PC-9 (cell line): ENCODE measurements around the gene CNOT1. TPM values are rescaled to one million over a fixed set of nuclear protein-coding genes. Genes with fewer than 3 reads are reported as not detected.
A peak's percentile ranks its signal among the peaks of the same experiment; 100 is the strongest.

Experiments
- BruUV-seq: library from RNA; stranded (reverse); fragments of 400-500 nt; replicated peaks from 2 replicates; lab custom pipeline; 2021; lab: Mats Ljungman, UMichigan
- CTCF ChIA-PET: fragments of 300-600 bp; sonication (Branson Sonifier 250); formaldehyde crosslinking; loops from one replicate; lab custom pipeline; 2022; ENCODE audit warnings: antibody characterized with exemption; lab: Charles Lee
- POLR2A ChIA-PET: fragments of 300-600 bp; sonication (Branson Sonifier 250); formaldehyde crosslinking; loops from one replicate; lab custom pipeline; 2022; ENCODE audit warnings: antibody characterized with exemption; ENCODE audit not compliant: unreplicated experiment; lab: Charles Lee
- DNase-seq, 2 experiments: peaks; one replicate each; pipeline versions ENCODE4 v3.0.0 to v3.0.0-alpha.2; 2015 to 2022; ENCODE audit warnings: mixed read lengths in 1 of 2
- H2AFZ ChIP-seq: fragments of 200-600 bp; sonication (generic); 2 replicates; pipeline ENCODE4 v1.8.1; 2017; ENCODE audit warnings: antibody characterized with exemption
- H3F3A ChIP-seq: fragments of 200-600 bp; sonication (generic); 2 replicates; pipeline ENCODE4 v1.8.1; 2017; ENCODE audit warnings: antibody characterized with exemption, mild to moderate bottlenecking, low read depth; ENCODE audit not compliant: insufficient read depth
- H3K27ac ChIP-seq: fragments of 200-600 bp; sonication (generic); 2 replicates; pipeline ENCODE4 v1.6.1; 2016; ENCODE audit warnings: mixed run types
- H3K27me3 ChIP-seq: fragments of 200-600 bp; sonication (generic); 2 replicates; pipeline ENCODE4 v1.6.1; 2016; ENCODE audit warnings: low read depth, mixed run types; ENCODE audit not compliant: insufficient read depth
- H3K36me3 ChIP-seq: fragments of 200-600 bp; sonication (generic); 2 replicates; pipeline ENCODE4 v1.6.1; 2016; ENCODE audit warnings: low read depth, mixed run types
- H3K4me1 ChIP-seq: fragments of 200-600 bp; sonication (generic); replicated peaks from 2 replicates; pipeline ENCODE4 v1.6.1; 2016; ENCODE audit warnings: mixed run types; ENCODE audit not compliant: insufficient read depth
- H3K4me2 ChIP-seq: fragments of 200-600 bp; sonication (generic); 2 replicates; pipeline ENCODE4 v1.6.1; 2017; ENCODE audit warnings: mixed run types
- H3K4me3 ChIP-seq: fragments of 200-600 bp; sonication (generic); 2 replicates; pipeline ENCODE4 v1.6.1; 2016; ENCODE audit warnings: mixed run types
- H3K79me2 ChIP-seq: fragments of 200-600 bp; sonication (generic); 2 replicates; pipeline ENCODE4 v1.6.1; 2017; ENCODE audit warnings: low read depth, mixed run types
- H3K9me2 ChIP-seq: fragments of 200-600 bp; sonication (generic); 2 replicates; pipeline ENCODE4 v1.8.1; 2017; ENCODE audit warnings: mild to moderate bottlenecking; ENCODE audit not compliant: insufficient read depth
- H3K9me3 ChIP-seq: fragments of 200-600 bp; sonication (generic); 2 replicates; pipeline ENCODE4 v1.8.1; 2016; ENCODE audit warnings: low read depth; ENCODE audit not compliant: insufficient read depth
- H4K20me1 ChIP-seq: fragments of 200-600 bp; sonication (generic); 2 replicates; pipeline ENCODE4 v1.8.1; 2017; ENCODE audit not compliant: insufficient read depth
- EZH2 ChIP-seq: fragments of 200-600 bp; sonication (generic); IDR thresholded peaks from 2 replicates; pipeline ENCODE4 v1.8.0; 2017; ENCODE audit warnings: antibody characterized with exemption, low read depth
- intact Hi-C: fragments of 100-400 bp; cut with micrococcal nuclease; formaldehyde crosslinking; loops from one replicate; pipeline ENCODE4 v1.10.0; 2022; ENCODE audit not compliant: unreplicated experiment
- total RNA-seq: library from RNA; stranded (reverse); gene quantifications from 2 replicates; pipeline ENCODE4 v1.2.3, GENCODE V29; 2021
- TF ChIP-seq, protein P1 (sequence below): fragments of 200-600 bp; sonication (generic); conservative IDR thresholded peaks from 2 replicates; pipeline ENCODE4 v1.6.1; 2017; ENCODE audit warnings: mixed run types, antibody characterized with exemption, mild to moderate bottlenecking, moderate library complexity

The CNOT1 gene
- total RNA-seq, 1 experiment from 2014 or later, result 233 TPM

DNA sequence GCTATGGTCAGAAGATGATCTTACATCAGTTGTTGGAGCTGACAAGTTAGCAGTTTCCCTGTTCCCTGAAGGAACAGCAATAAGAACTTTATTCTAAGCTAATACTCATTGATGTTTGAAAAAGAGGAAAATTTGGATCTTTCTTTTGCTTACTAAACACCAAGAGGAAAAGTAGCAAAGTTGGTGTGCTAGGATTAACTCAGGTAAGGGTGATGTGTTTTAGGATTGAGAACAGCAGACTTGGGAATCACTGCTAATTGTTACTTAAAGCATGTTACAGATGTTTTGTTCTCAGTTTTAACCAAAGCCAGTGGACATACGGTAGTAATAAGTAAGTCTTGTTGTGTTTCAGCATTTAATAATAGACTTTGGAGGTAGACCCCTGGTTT lies 110.7 kb downstream of the CNOT1 start:
- H3K9me2 ChIP-seq, result no peaks in the 10 kb centered on the region
- CTCF ChIA-PET, result no interaction called here
- no peak for TF ChIP-seq EZH2
- TF ChIP-seq, protein P1, sequence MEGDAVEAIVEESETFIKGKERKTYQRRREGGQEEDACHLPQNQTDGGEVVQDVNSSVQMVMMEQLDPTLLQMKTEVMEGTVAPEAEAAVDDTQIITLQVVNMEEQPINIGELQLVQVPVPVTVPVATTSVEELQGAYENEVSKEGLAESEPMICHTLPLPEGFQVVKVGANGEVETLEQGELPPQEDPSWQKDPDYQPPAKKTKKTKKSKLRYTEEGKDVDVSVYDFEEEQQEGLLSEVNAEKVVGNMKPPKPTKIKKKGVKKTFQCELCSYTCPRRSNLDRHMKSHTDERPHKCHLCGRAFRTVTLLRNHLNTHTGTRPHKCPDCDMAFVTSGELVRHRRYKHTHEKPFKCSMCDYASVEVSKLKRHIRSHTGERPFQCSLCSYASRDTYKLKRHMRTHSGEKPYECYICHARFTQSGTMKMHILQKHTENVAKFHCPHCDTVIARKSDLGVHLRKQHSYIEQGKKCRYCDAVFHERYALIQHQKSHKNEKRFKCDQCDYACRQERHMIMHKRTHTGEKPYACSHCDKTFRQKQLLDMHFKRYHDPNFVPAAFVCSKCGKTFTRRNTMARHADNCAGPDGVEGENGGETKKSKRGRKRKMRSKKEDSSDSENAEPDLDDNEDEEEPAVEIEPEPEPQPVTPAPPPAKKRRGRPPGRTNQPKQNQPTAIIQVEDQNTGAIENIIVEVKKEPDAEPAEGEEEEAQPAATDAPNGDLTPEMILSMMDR, result no peak
- H3K79me2 ChIP-seq, result peaks cover 22% of the 10 kb centered on the region
- H3K4me2 ChIP-seq, result no peak overlapping the region
- H3F3A ChIP-seq, result peaks cover 79% of the 10 kb centered on the region; the same call in 1 of the 2 replicates
- H2AFZ ChIP-seq, result no peak overlapping the region
- intact Hi-C loops, result loop anchor here (5.0 to 10.0 kb wide), 3 partner anchors 33 to 494 kb away; partner anchors contain the start of gene MMP15
- H3K4me1 ChIP-seq, result peaks cover 18% of the 10 kb centered on the region
- peaks cover 55% of the 10 kb centered on the region for H3K36me3 ChIP-seq
- no peak overlapping the region for H3K27ac ChIP-seq
- no peaks in the 10 kb centered on the region for H3K9me3 ChIP-seq
- H3K27me3 ChIP-seq, result no peaks in the 10 kb centered on the region
- BruUV-seq, result no TSS peak
- H4K20me1 ChIP-seq, result peaks cover 58% of the 10 kb centered on the region
- DNase-seq, result no peak
- POLR2A ChIA-PET, result interaction anchor here (0.6 kb wide), 1 partner anchor 171 kb away, joined by 3 read pairs; no protein-coding TSS in a partner anchor
- no peak overlapping the region for H3K4me3 ChIP-seq

DNA sequence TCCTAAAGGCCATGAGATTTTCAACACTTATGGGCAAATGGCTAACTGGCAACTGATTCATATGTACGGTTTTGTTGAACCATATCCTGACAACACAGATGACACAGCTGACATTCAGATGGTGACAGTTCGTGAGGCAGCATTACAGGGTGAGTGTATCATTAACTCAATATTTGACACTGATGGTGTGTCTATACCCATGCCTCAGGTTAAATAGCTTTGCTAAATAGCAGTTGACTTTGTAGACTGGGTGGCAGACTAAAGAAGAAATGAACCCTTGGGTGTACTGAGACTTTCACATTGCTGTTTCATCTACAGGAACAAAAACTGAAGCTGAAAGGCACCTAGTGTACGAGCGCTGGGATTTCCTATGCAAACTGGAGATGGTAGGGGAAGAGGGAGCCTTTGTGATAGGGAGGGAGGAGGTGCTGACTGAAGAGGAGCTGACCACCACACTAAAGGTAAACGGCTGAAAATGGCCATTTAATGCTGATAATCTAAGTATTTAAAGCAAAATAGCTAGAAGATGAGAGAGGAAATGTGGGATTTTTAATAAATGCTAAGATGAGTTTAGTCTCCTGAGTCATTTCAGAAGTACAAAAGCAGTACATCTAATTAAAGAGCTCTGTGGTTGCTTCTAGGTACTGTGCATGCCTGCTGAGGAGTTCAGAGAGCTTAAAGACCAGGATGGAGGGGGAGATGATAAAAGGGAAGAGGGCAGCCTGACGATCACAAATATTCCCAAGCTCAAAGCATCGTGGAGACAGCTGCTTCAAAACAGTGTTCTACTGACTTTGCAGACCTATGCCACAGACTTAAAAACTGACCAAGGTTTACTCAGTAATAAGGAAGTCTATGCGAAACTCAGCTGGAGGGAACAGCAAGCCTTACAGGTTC lies 111.3 kb downstream of the CNOT1 start:
- ChIA-PET CTCF (no interaction called here), POLR2A (interaction anchor here (0.6 kb wide), 1 partner anchor 172 kb away, joined by 3 read pairs; no protein-coding TSS in a partner anchor)
- Histone ChIP-seq H3K27me3 (no peaks in the 10 kb centered on the region), H3K9me2 (no peaks in the 10 kb centered on the region), H3K27ac (no peak overlapping the region), H3K4me3 (no peak overlapping the region), H3F3A (peaks cover 76% of the 10 kb centered on the region; the same call in 1 of the 2 replicates), H3K9me3 (no peaks in the 10 kb centered on the region), H4K20me1 (peaks cover 58% of the 10 kb centered on the region), H3K79me2 (peaks cover 28% of the 10 kb centered on the region), H3K4me2 (no peak overlapping the region), H3K36me3 (peaks cover 50% of the 10 kb centered on the region), H2AFZ (no peak overlapping the region), H3K4me1 (peaks cover 20% of the 10 kb centered on the region)
- intact Hi-C loops, result loop anchor here (5.0 to 10.0 kb wide), 3 partner anchors 34 to 494 kb away; partner anchors contain the start of gene MMP15
- no peak for TF ChIP-seq EZH2
- TF ChIP-seq, protein P1, result no peak
- no TSS peak for BruUV-seq
- DNase-seq, result no peak

DNA sequence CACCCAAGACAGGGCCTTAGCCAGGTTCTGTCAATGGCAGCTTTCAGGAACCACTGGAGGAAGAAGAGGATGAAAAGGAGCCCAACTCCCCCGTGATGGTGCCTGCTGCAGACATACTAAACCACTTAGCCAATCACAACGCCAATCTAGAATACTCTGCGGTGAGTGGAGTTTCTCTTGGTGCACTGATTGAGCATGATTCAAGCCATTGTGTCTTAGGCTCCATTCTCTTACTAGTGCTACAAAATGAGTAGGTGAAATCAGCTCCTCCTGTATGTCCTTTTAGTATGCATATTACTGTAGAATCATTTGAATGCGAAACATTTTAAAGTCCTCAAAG lies 112.9 kb downstream of the CNOT1 start:
- Histone ChIP-seq H3K4me3 (peak overlapping the region; percentile 99; the same call in 1 of the 2 replicates), H3K79me2 (peaks cover 30% of the 10 kb centered on the region), H3F3A (peaks cover 63% of the 10 kb centered on the region; the same call in 1 of the 2 replicates), H3K9me2 (no peaks in the 10 kb centered on the region), H3K36me3 (peaks cover 37% of the 10 kb centered on the region), H3K9me3 (no peaks in the 10 kb centered on the region), H4K20me1 (peaks cover 52% of the 10 kb centered on the region), H3K4me2 (peak overlapping the region; percentile 88), H2AFZ (no peak overlapping the region), H3K27me3 (no peaks in the 10 kb centered on the region), H3K27ac (no peak overlapping the region), H3K4me1 (peaks cover 20% of the 10 kb centered on the region)
- no peak for TF ChIP-seq EZH2
- TF ChIP-seq, protein P1, result no peak
- no peak for DNase-seq
- intact Hi-C loops, result loop anchor here (5.0 to 10.0 kb wide), 3 partner anchors 36 to 492 kb away; partner anchors contain the start of gene MMP15
- ChIA-PET CTCF (interaction anchor here (0.5 kb wide), 1 partner anchor 146 kb away, joined by 3 read pairs; no protein-coding TSS in a partner anchor), POLR2A (no interaction called here)
- BruUV-seq, result TSS peak; percentile 31
